GM10248 (cell line): ENCODE data around the gene RCC2.

ENCODE experiments used
- CTCF ChIA-PET: fragments of 300-600 bp; sonication (Branson Sonifier 250); formaldehyde crosslinking; extraction: SDS; loops from one replicate; lab custom pipeline; 2021; ENCODE audit warnings: antibody characterized with exemption; lab: Yijun Ruan, JAX
- POLR2A ChIA-PET: fragments of 350-650 bp; sonication (Branson Sonifier 250); formaldehyde crosslinking; extraction: SDS; loops from one replicate; lab custom pipeline; 2020; ENCODE audit warnings: antibody characterized with exemption; lab: Yijun Ruan, JAX
- DNase-seq: peaks from one replicate; pipeline ENCODE4 v3.0.0; 2012; ENCODE audit errors: extremely low spot score
- CTCF ChIP-seq: IDR thresholded peaks from 2 replicates; pipeline ENCODE4 v1.5.1; 2012; ENCODE audit warnings: mild to moderate bottlenecking, low read depth; ENCODE audit errors: extremely low read depth, missing control alignments, control extremely low read depth

RCC2 gene

GRCh38 chr1:17447501-17447992, 8.1 kb upstream of the RCC2 start:
- no peak for DNase-seq
- CTCF ChIA-PET = interaction anchor here (1.3 kb wide), 1 partner anchor 21 kb away, joined by 3 read pairs; no protein-coding TSS in a partner anchor
- no peak for TF ChIP-seq CTCF
- POLR2A ChIA-PET = no interaction called here

GRCh38 chr1:17442841-17443240, 3.4 kb upstream of the RCC2 start:
- POLR2A ChIA-PET = no interaction called here
- CTCF ChIA-PET = interaction anchor here (1.2 to 1.8 kb wide), 3 partner anchors 10 to 24 kb away, joined by 3 to 4 read pairs (median 3); no protein-coding TSS in a partner anchor
- TF ChIP-seq CTCF = no peak
- DNase-seq = no peak

GRCh38 chr1:17441993-17442357, 2.5 kb upstream of the RCC2 start:
- POLR2A ChIA-PET = no interaction called here
- DNase-seq = no peak
- TF ChIP-seq CTCF = no peak
- CTCF ChIA-PET = interaction anchor here (1.1 to 1.8 kb wide), 3 partner anchors 11 to 23 kb away, joined by 3 to 4 read pairs (median 4); no protein-coding TSS in a partner anchor

DNA sequence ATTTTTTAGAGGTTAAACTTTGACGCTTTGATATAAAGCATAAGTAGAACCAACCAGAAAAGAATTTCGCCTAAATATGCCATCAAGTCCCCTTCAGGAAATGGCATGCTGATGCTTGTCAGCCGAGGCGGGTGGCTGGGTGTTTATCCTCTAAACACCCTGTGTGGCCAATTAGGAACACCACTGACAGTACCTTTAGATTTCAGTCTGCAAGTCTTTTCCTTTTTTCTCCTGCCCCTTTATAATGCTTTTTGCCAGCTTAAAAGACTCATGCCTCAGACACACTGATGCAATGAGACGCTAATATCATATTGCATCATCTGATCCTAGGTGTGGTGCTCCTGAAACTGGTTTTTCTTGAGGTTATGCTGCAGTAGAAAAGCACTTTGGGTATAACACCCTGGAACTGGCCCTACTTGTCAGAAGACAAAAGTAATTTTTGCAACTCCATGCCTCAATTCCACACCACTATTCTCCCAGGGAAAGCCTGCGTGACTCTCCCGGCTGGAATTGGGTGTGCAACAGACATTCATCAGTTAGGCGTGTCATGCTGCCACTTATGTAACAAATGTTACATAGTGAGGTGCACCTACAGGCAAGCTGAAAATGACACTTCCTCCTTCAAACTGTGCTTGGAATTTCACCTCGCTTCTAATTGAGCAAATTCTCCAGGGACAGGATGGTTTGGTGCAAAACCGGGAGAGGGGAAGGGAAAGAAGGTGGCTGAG, 2.0 kb upstream of the RCC2 start:
- CTCF ChIA-PET = interaction anchor here (0.8 to 1.8 kb wide), 3 partner anchors 10 to 21 kb away, joined by 3 to 4 read pairs (median 4); no protein-coding TSS in a partner anchor
- no peak for TF ChIP-seq CTCF
- DNase-seq = no peak
- POLR2A ChIA-PET = no interaction called here

- CTCF ChIA-PET = interaction anchor here (0.8 to 2.3 kb wide), 4 partner anchors 12 to 37 kb away, joined by 3 to 10 read pairs (median 4); no protein-coding TSS in a partner anchor
- TF ChIP-seq CTCF = no peak
- DNase-seq = no peak
- POLR2A ChIA-PET = no interaction called here
These were observed 1.3 kb upstream of the RCC2 start for GRCh38 chr1:17440827-17441168.

DNA sequence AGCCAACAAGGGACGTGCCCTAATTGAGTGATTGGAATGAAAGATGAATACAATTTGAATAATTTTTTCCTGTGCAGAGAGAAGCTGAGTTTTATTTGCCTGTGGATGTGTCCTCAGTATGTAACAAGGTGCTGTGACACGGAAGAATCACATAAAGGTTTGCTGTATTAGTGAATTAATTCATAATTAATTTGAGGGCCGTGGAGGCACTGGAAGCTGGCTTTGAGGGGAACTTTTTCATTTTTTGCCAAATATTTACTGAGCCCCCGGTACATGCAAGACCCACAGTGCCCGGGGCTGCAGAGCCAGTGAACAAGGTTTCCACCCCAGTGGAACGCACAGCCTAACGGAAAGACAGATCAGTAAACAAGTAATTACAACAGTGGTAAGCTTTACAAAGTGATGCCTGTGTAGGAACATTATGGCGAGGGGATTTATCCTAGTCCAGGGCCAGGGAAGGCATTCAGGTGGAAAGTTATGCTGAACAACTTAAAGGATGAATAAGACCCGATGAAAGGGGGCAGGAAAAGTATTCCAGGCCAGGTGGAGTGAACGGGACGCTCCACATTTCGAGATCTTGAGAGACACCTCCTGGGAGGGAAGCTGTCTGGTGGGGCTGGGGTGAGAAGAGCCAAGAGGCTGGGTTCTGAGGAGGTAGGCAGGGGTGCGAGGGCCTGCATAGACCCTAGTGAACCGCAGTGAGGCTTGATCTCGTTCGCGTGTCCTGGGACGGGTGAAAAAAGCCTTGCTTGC, 773 bp upstream of the RCC2 start:
- ChIA-PET POLR2A (no interaction called here), CTCF (interaction anchor here (0.9 to 2.3 kb wide), 7 partner anchors 12 to 36 kb away, joined by 3 to 10 read pairs (median 5); no protein-coding TSS in a partner anchor)
- DNase-seq = no peak
- TF ChIP-seq CTCF = no peak
